ENCODE results near the gene YIPF2. TPM values are rescaled to one million over a fixed set of nuclear protein-coding genes. Genes with fewer than 3 reads are reported as not detected.

The YIPF2 gene
- total and polyA plus RNA-seq, 10 of the 15 experiments (the other 5 are each of a cell fraction or from before 2014, with no cell fraction given): 0.92 to 38.9 (median 17.6) TPM

GRCh38 chr19:10927730-10928562, 493 bp downstream of the YIPF2 start:
- Histone ChIP-seq H3K4me2 (ENCODE audit: control insufficient read depth, insufficient read depth) (peak overlapping the region; percentile 97), H3K4me3 (peak overlapping the region; percentile 89), H4K20me1 (ENCODE audit: control insufficient read depth, insufficient read depth) (no peaks in the 10 kb centered on the region), H3K4me1 (ENCODE audit: control insufficient read depth, insufficient read depth, low read length) (peaks cover 7% of the 10 kb centered on the region), H3K9me3 (replicated peaks; ENCODE audit: control insufficient read depth, insufficient read depth, low read length) (no peaks in the 10 kb centered on the region), H2AFZ (ENCODE audit: control insufficient read depth, low read depth, low read length) (peak overlapping the region; percentile 63), H3K36me3 (ENCODE audit: control insufficient read depth in 2 of 2, insufficient read depth in 2 of 2, low read length in 1 of 2) (peaks cover 3 to 9% of the 10 kb centered on the region in 2 experiments; a peak in 3 of 4 replicates), H3K79me2 (ENCODE audit: control insufficient read depth, insufficient read depth, low read length) (peaks cover 26% of the 10 kb centered on the region), H3K27me3 (replicated peaks in 1 of 2; ENCODE audit: control insufficient read depth in 2 of 2, insufficient read depth in 2 of 2, low read length in 1 of 2) (no peaks in the 10 kb centered on the region), H3K27ac (ENCODE audit: control insufficient read depth, insufficient read depth) (peak overlapping the region; percentile 35), H3K9ac (ENCODE audit: control insufficient read depth, insufficient read depth, low read length) (peak overlapping the region; percentile 36)
- ATAC-seq (peak; percentile 36), DNase-seq (ENCODE audit: low read depth, low spot score) (no peak), FAIRE-seq (no peak)
- POLR2A ChIA-PET: interaction anchor here (0.6 to 1.1 kb wide), 3 partner anchors 54 to 165 kb away, joined by 3 to 10 read pairs (median 9); no protein-coding TSS in a partner anchor
- peak; percentile 84 for TF ChIP-seq RAD51 (IDR thresholded peaks at IDR 0.05)
- TF ChIP-seq BCL11A (IDR thresholded peaks at IDR 0.05; ENCODE audit: low read depth, low read length): no peak
- TF ChIP-seq MXI1 (IDR thresholded peaks at IDR 0.05; ENCODE audit: low read depth, low read length): 0 out of 2 replicates have a peak, but pooled peaks have one; percentile 25
- no peak for TF ChIP-seq DPF2 (IDR thresholded peaks at IDR 0.05)
- TF ChIP-seq NR2F1 (conservative IDR thresholded peaks at IDR 0.05): 0 out of 2 replicates have a peak, but pooled peaks have one; percentile 9
- TF ChIP-seq MAX (IDR thresholded peaks at IDR 0.05; ENCODE audit: low read depth, low read length): 0 out of 2 replicates have a peak, but pooled peaks have one; percentile 18
- peak; percentile 76 for TF ChIP-seq USF1 (IDR thresholded peaks at IDR 0.05; ENCODE audit: borderline replicate concordance, extremely low read length, insufficient read depth, low read depth, low read length)
- peak in 1 of 2 experiments; percentile 60; a peak in 2 of 4 replicates for TF ChIP-seq BHLHE40 (IDR thresholded peaks at IDR 0.05; ENCODE audit: borderline replicate concordance in 1 of 2, low read depth in 2 of 2, low read length in 1 of 2)
- no peak for TF ChIP-seq WRNIP1 (IDR thresholded peaks at IDR 0.05; ENCODE audit: borderline replicate concordance, low read depth, low read length)
- 0 out of 2 replicates have a peak, but pooled peaks have one; percentile 20 for TF ChIP-seq IKZF1 (conservative IDR thresholded peaks at IDR 0.05)
- peak; percentile 39; the same call in 1 of the 2 replicates for TF ChIP-seq ZNF687 (IDR thresholded peaks at IDR 0.05)
- TF ChIP-seq SRF (IDR thresholded peaks at IDR 0.05; ENCODE audit: low read depth in 2 of 2, low read length in 2 of 2): peak in 1 of 2 experiments; percentile 1; a peak in 1 of 4 replicates
- TF ChIP-seq POLR2A (IDR thresholded peaks at IDR 0.05; ENCODE audit: low read depth, low read length): peak; percentile 45; the same call in 1 of the 2 replicates
- 9% methylated on average over 26 of the region's 47 CpGs for WGBS (ENCODE audit: insufficient coverage, insufficient replicate concordance, low lambda C conversion rate, missing lambda C conversion rate)
- in situ Hi-C loops (cut with MboI) (no loop called here), intact Hi-C loops (cut with micrococcal nuclease; ENCODE audit: unreplicated experiment) (loop anchor here (2.0 kb wide), 1 partner anchor 49 kb away; no protein-coding TSS in a partner anchor)
- TSS peak; percentile 67 for BruUV-seq (replicated peaks)
- CTCF ChIA-PET: interaction anchor here (0.7 to 1.2 kb wide), 4 partner anchors 9 to 64 kb away, joined by 3 to 5 read pairs (median 4); no protein-coding TSS in a partner anchor
- SMC1A ChIA-PET (ENCODE audit: uncharacterized antibody, unreplicated experiment): interaction anchor here (1.3 kb wide), 1 partner anchor 63 kb away, joined by 3 read pairs; no protein-coding TSS in a partner anchor
- RAD21 ChIA-PET (ENCODE audit: unreplicated experiment): interaction anchor here (0.6 to 1.5 kb wide), 5 partner anchors 12 to 319 kb away, joined by 3 to 4 read pairs (median 3); partner anchors contain the start of gene CARM1
